ENCODE measurements around the gene PKP2. TPM values are rescaled to one million over a fixed set of nuclear protein-coding genes. Genes with fewer than 3 reads are reported as not detected.

PKP2 gene
- total and polyA plus RNA-seq, 2 of the 8 experiments (the other 6 are each of a cell fraction or from before 2014, with no cell fraction given) = 9.6 to 44.8 TPM

- CTCF ChIA-PET (ENCODE audit: partially characterized antibody) = interaction anchor here (0.7 to 1.1 kb wide), 3 partner anchors 39 to 148 kb away, joined by 3 read pairs; partner anchors contain the start of gene YARS2
- Histone ChIP-seq H3K4me1 (replicated peaks in 1 of 4; ENCODE audit: control insufficient read depth in 3 of 4, insufficient read depth in 4 of 4, low read length in 3 of 4) (no peaks in the 10 kb centered on the region), H3K18ac (ENCODE audit: extremely low read depth, low read length) (no peak overlapping the region), H4K20me1 (replicated peaks in 1 of 2; ENCODE audit: control insufficient read depth in 1 of 2, insufficient read depth in 2 of 2, low read length in 2 of 2) (no peaks in the 10 kb centered on the region), H3K23me2 (ENCODE audit: low read depth, low read length) (no peaks in the 10 kb centered on the region; the same call in 1 of the 2 replicates), H3K4me2 (ENCODE audit: insufficient read depth in 1 of 2, low read depth in 2 of 2, low read length in 2 of 2) (no peak overlapping the region), H3K27ac (ENCODE audit: low read depth, low read length) (no peak overlapping the region), H2BK12ac (ENCODE audit: low read depth, low read length) (no peak overlapping the region), H3K79me1 (ENCODE audit: low read depth, low read length) (no peaks in the 10 kb centered on the region), H3K23ac (ENCODE audit: insufficient read length) (no peak overlapping the region), H2AK5ac (ENCODE audit: low read depth, low read length) (no peak overlapping the region), H3K14ac (ENCODE audit: insufficient read length) (no peak overlapping the region), H3K27me3 (replicated peaks in 1 of 4; ENCODE audit: control insufficient read depth in 3 of 4, extremely low read depth in 1 of 4, insufficient read depth in 3 of 4, low read length in 3 of 4) (no peaks in the 10 kb centered on the region), H2BK15ac (ENCODE audit: low read length) (no peak overlapping the region), H4K8ac (ENCODE audit: extremely low read depth, insufficient read depth, low read length) (no peak overlapping the region), H2BK120ac (replicated peaks; ENCODE audit: low read depth, low read length) (no peak overlapping the region), H2BK20ac (ENCODE audit: low read length) (no peak overlapping the region), H3K56ac (replicated peaks; ENCODE audit: insufficient read length, low read depth, low read length) (no peak overlapping the region), H3K4me3 (ENCODE audit: extremely low read depth in 1 of 4, insufficient read depth in 2 of 4, low read depth in 3 of 4, low read length in 4 of 4) (no peak overlapping the region), H4K91ac (replicated peaks; ENCODE audit: insufficient read length, low read length) (no peak overlapping the region), H2BK5ac (ENCODE audit: low read depth, low read length) (no peak overlapping the region), H4K5ac (ENCODE audit: insufficient read length, low read depth, low read length) (no peak overlapping the region), H3K79me2 (ENCODE audit: control insufficient read depth in 1 of 2, insufficient read depth in 2 of 2, low read length in 2 of 2) (no peaks in the 10 kb centered on the region), H2AFZ (ENCODE audit: low read length) (no peak overlapping the region), H3K36me3 (ENCODE audit: control insufficient read depth in 2 of 4, insufficient read depth in 4 of 4, low read length in 3 of 4) (no peaks in the 10 kb centered on the region), H3K9ac (replicated peaks in 1 of 4; ENCODE audit: extremely low read depth in 1 of 4, low read depth in 3 of 4, low read length in 3 of 4) (no peak overlapping the region), H3K4ac (replicated peaks; ENCODE audit: insufficient read length, low read depth, low read length) (no peak overlapping the region), H3K9me3 (ENCODE audit: insufficient read depth in 2 of 2, low read depth in 1 of 2, low read length in 1 of 2) (no peaks in the 10 kb centered on the region)
- DNase-seq (ENCODE audit: low read depth in 1 of 2, low spot score in 2 of 2) = no peak
- no peak for FAIRE-seq
- 87% methylated on average over 1 of the region's 1 CpG; no CpG with 5 or more reads in 1 of the 2 experiments for WGBS, 2 experiments (ENCODE audit: extremely low coverage in 1 of 2, insufficient coverage in 1 of 2, insufficient read length in 1 of 2, insufficient replicate concordance in 2 of 2, low coverage in 1 of 2, low lambda C conversion rate in 2 of 2, missing lambda C conversion rate in 1 of 2)
- TF ChIP-seq CBX5 (IDR thresholded peaks at IDR 0.05; ENCODE audit: low read depth, low read length) (no peak), TAF7 (optimal IDR thresholded peaks at IDR 0.05; ENCODE audit: borderline replicate concordance, low read depth, low read length) (no peak), BRCA1 (IDR thresholded peaks at IDR 0.05; ENCODE audit: low read depth, low read length) (no peak), SP1 (IDR thresholded peaks at IDR 0.05; ENCODE audit: low read depth, low read length) (no peak), RXRA (IDR thresholded peaks at IDR 0.05; ENCODE audit: insufficient read depth, low read depth, low read length) (no peak), SIX5 (IDR thresholded peaks at IDR 0.05; ENCODE audit: low read depth, low read length) (no peak), MAX (IDR thresholded peaks at IDR 0.05) (no peak), CREB1 (IDR thresholded peaks at IDR 0.05) (no peak), TCF12 (IDR thresholded peaks at IDR 0.05; ENCODE audit: low read depth, low read length) (no peak), ASH2L (IDR thresholded peaks at IDR 0.05; ENCODE audit: low read length) (no peak), SIN3A (conservative IDR thresholded peaks at IDR 0.05 in 1 of 2, IDR thresholded peaks at IDR 0.05 in 1 of 2; ENCODE audit: low read depth in 1 of 2, low read length in 2 of 2) (no peak), GTF2F1 (IDR thresholded peaks at IDR 0.05; ENCODE audit: borderline replicate concordance, low read depth, low read length) (no peak)
- POLR2A ChIA-PET (ENCODE audit: partially characterized antibody) = no interaction called here
Observed at GRCh38 chr12:32903318-32903717, 6.7 kb upstream of the PKP2 start.
